GM23338 (cell line): ENCODE measurements around the gene MAGOH. TPM values are rescaled to one million over a fixed set of nuclear protein-coding genes. Genes with fewer than 3 reads are reported as not detected.

ENCODE experiments used
- ATAC-seq: fragments of 200-7000 bp; cut with Tn5 transposase; 3 replicates; pipeline ENCODE4 v1.9.1; 2020
- DNase-seq: peaks from one replicate; pipeline ENCODE4 v3.0.0-alpha.2; 2015; ENCODE audit warnings: low spot score
- H2AFZ ChIP-seq: fragments of 200-600 bp; sonication (generic); 2 replicates; pipeline ENCODE4 v1.8.0; 2016; ENCODE audit warnings: antibody characterized with exemption, mild to moderate bottlenecking, moderate library complexity
- H3F3A ChIP-seq: fragments of 200-600 bp; sonication (generic); replicated peaks from 2 replicates; pipeline ENCODE4 v1.8.0; 2017; ENCODE audit warnings: antibody characterized with exemption, mixed run types, low read depth
- H3K27ac ChIP-seq: fragments of 200-600 bp; sonication (generic); 2 replicates; pipeline ENCODE4 v1.6.1; 2016; ENCODE audit warnings: low read depth
- H3K27me3 ChIP-seq: fragments of 200-600 bp; sonication (generic); 2 replicates; pipeline ENCODE4 v1.8.0; 2016; ENCODE audit warnings: mild to moderate bottlenecking, mixed run types, moderate library complexity; ENCODE audit not compliant: insufficient read depth
- H3K36me3 ChIP-seq: fragments of 200-600 bp; sonication (generic); 2 replicates; pipeline ENCODE4 v1.8.0; 2016; ENCODE audit warnings: mild to moderate bottlenecking; ENCODE audit not compliant: insufficient read depth
- H3K4me1 ChIP-seq: fragments of 200-600 bp; sonication (generic); 2 replicates; pipeline ENCODE4 v1.8.0; 2016; ENCODE audit warnings: mild to moderate bottlenecking, moderate library complexity; ENCODE audit not compliant: insufficient read depth
- H3K4me2 ChIP-seq: fragments of 200-600 bp; sonication (generic); 2 replicates; pipeline ENCODE4 v1.7.1; 2017; ENCODE audit warnings: mixed run types
- H3K4me3 ChIP-seq: fragments of 200-600 bp; sonication (generic); 2 replicates; pipeline ENCODE4 v1.6.1; 2016; ENCODE audit warnings: mixed run types
- H3K79me2 ChIP-seq: fragments of 200-600 bp; sonication (generic); replicated peaks from 2 replicates; pipeline ENCODE4 v1.8.0; 2017; ENCODE audit warnings: mild to moderate bottlenecking; ENCODE audit not compliant: insufficient read depth
- H3K9me2 ChIP-seq: fragments of 200-600 bp; sonication (generic); 2 replicates; pipeline ENCODE4 v1.8.0; 2017; ENCODE audit not compliant: insufficient read depth
- H4K20me1 ChIP-seq: fragments of 200-600 bp; sonication (generic); replicated peaks from 2 replicates; pipeline ENCODE4 v1.8.0; 2017; ENCODE audit warnings: mild to moderate bottlenecking; ENCODE audit not compliant: insufficient read depth
- H3K27ac Mint-ChIP-seq: 2 replicates; pipeline ENCODE4 v1.8.0; 2020; ENCODE audit warnings: inconsistent platforms, mild to moderate bottlenecking, moderate library complexity, mixed read lengths
- H3K27me3 Mint-ChIP-seq: 3 replicates; pipeline ENCODE4 v1.8.0; 2022; ENCODE audit warnings: low read depth, mild to moderate bottlenecking, moderate library complexity, mixed read lengths, inconsistent platforms; ENCODE audit not compliant: insufficient read depth, poor library complexity
- H3K36me3 Mint-ChIP-seq: 3 replicates; pipeline ENCODE4 v1.8.0; 2021; ENCODE audit warnings: low read depth, mild to moderate bottlenecking, inconsistent platforms, moderate library complexity, mixed read lengths
- H3K4me1 Mint-ChIP-seq: 3 replicates; pipeline ENCODE4 v1.8.0; 2020; ENCODE audit warnings: mild to moderate bottlenecking, inconsistent platforms, mixed read lengths
- H3K4me3 Mint-ChIP-seq: 3 replicates; pipeline ENCODE4 v1.8.0; 2021; ENCODE audit warnings: moderate library complexity, mild to moderate bottlenecking, inconsistent platforms, mixed read lengths
- H3K9me3 Mint-ChIP-seq: 3 replicates; pipeline ENCODE4 v1.8.0; 2020; ENCODE audit warnings: moderate library complexity, mild to moderate bottlenecking, inconsistent platforms, mixed read lengths
- CREB1 ChIP-seq: fragments of 250-450 bp; sonication (Bioruptor Pico); IDR thresholded peaks from 2 replicates; pipeline ENCODE4 v1.5.0; 2020; ENCODE audit warnings: low read depth, mild to moderate bottlenecking, moderate library complexity
- CTCF ChIP-seq, 2 experiments: fragments of 200-600 bp in 1 of 2; sonication (generic) in 1 of 2; conservative IDR thresholded peaks; 2 replicates each; pipeline versions ENCODE4 v1.5.1 to v1.6.1; 2016 to 2017; ENCODE audit warnings: antibody characterized with exemption in 2 of 2, low read depth in 2 of 2, mild to moderate bottlenecking in 2 of 2, moderate library complexity in 1 of 2
- EZH2 ChIP-seq: fragments of 200-600 bp; sonication (generic); IDR thresholded peaks from one replicate; pipeline ENCODE4 v1.8.0; 2017; ENCODE audit warnings: antibody characterized with exemption, mild to moderate bottlenecking, low read depth; ENCODE audit not compliant: unreplicated experiment
- EZH2phosphoT487 ChIP-seq: fragments of 200-600 bp; sonication (generic); IDR thresholded peaks from one replicate; pipeline ENCODE4 v1.8.1; 2018; ENCODE audit warnings: antibody characterized with exemption; ENCODE audit not compliant: unreplicated experiment
- JUNB ChIP-seq: IDR thresholded peaks from one replicate; pipeline ENCODE4 v1.6.1; 2016; ENCODE audit warnings: antibody characterized with exemption; ENCODE audit not compliant: unreplicated experiment
- NANOG ChIP-seq: IDR thresholded peaks from 2 replicates; pipeline ENCODE4 v1.6.1; 2016; ENCODE audit warnings: antibody characterized with exemption, borderline replicate concordance
- POLR2AphosphoS5 ChIP-seq: IDR thresholded peaks from 2 replicates; pipeline ENCODE4 v1.6.1; 2016; ENCODE audit warnings: antibody characterized with exemption, low read depth
- REST ChIP-seq: IDR thresholded peaks from one replicate; pipeline ENCODE4 v1.6.1; 2018; ENCODE audit warnings: antibody characterized with exemption; ENCODE audit not compliant: unreplicated experiment
- STAT1 ChIP-seq: IDR thresholded peaks from one replicate; pipeline ENCODE4 v1.6.1; 2016; ENCODE audit warnings: antibody characterized with exemption; ENCODE audit not compliant: unreplicated experiment
- ZNF114 ChIP-seq: fragments of 250-450 bp; sonication (Bioruptor Pico); IDR thresholded peaks from 2 replicates; pipeline ENCODE4 v1.5.0; 2020; ENCODE audit warnings: mild to moderate bottlenecking, moderate library complexity
- ZNF331 ChIP-seq: fragments of 250-450 bp; sonication (Bioruptor Pico); IDR thresholded peaks from 2 replicates; pipeline ENCODE4 v1.5.0; 2020; ENCODE audit warnings: low read depth, mild to moderate bottlenecking, moderate library complexity
- polyA plus RNA-seq: library from polyadenylated mRNA; unstranded; fragments of >200 nt; fragmentation: Nextera tagmentation; extraction: Ambion mirVana; gene quantifications from 2 replicates; pipeline ENCODE4 v1.2.1, GENCODE V29; 2016
- total RNA-seq: library from RNA; depleted of rRNA; stranded (reverse); fragments of >200 nt; shearing (Covaris generic); gene quantifications from 2 replicates; pipeline ENCODE4 v1.2.3, GENCODE V29; 2014
- TF ChIP-seq, protein P1 (sequence below): IDR thresholded peaks from 2 replicates; pipeline ENCODE4 v1.6.1; 2016; ENCODE audit warnings: antibody characterized with exemption

The MAGOH gene
- total and polyA plus RNA-seq, 2 experiments from 2014 or later = 79.3 to 185 TPM

DNA sequence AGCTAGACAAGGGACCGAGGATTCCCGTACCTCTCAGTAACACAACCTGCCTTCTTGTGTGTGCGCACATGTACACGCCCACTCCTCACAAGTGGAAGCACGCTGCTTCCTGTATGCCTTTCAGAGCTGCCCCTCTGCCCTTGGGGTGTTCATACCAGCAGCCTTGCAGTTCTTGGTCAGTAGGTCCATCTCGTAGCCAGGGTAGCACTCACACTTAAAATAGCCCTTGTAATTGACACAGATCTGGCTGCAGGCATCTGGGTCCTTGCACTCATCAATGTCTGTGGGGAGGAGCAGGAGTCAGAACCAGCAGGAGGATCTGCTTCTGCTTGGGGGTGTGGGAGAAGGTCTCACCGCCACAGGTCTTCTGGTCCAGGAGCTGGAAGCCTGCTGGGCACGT lies 32.6 kb upstream of the MAGOH start (continued):
- TF ChIP-seq NANOG (no peak), STAT1 (no peak), POLR2AphosphoS5 (no peak), ZNF331 (CRISPR knock-in tag) (no peak), ZNF114 (CRISPR knock-in tag) (no peak), CTCF (conservative IDR thresholded peaks at IDR 0.05; ENCODE audit: low read depth in 2 of 2) (no peak)

GRCh38 chr1:53270107-53270506 lies 31.8 kb upstream of the MAGOH start:
- no peak for ATAC-seq
- no peaks in the 10 kb centered on the region for H3K79me2 ChIP-seq
- H3K9me2 ChIP-seq = no peaks in the 10 kb centered on the region
- no peaks in the 10 kb centered on the region for H3K9me3 Mint-ChIP-seq
- no peak for DNase-seq
- H3K36me3 Mint-ChIP-seq = peaks cover 90% of the 10 kb centered on the region
- H3K4me1 Mint-ChIP-seq = no peaks in the 10 kb centered on the region; the same call in 2 of the 3 replicates
- no peak overlapping the region for H3K4me3 ChIP-seq
- no peaks in the 10 kb centered on the region for H3K27me3 ChIP-seq
- no peak overlapping the region for H3K4me3 Mint-ChIP-seq
- H3K27me3 Mint-ChIP-seq = peaks cover 4% of the 10 kb centered on the region
- no peak overlapping the region for H3K27ac ChIP-seq
- H2AFZ ChIP-seq = no peak overlapping the region
- H3K27ac Mint-ChIP-seq = no peak overlapping the region
- H3K36me3 ChIP-seq = peaks cover 23% of the 10 kb centered on the region
- H3K4me1 ChIP-seq = no peaks in the 10 kb centered on the region
- H3F3A ChIP-seq = no peaks in the 10 kb centered on the region
- H4K20me1 ChIP-seq = peaks cover 5% of the 10 kb centered on the region; the same call in 1 of the 2 replicates
- H3K4me2 ChIP-seq = no peak overlapping the region
- no peak for TF ChIP-seq REST
- TF ChIP-seq JUNB = no peak
- TF ChIP-seq, protein P1, sequence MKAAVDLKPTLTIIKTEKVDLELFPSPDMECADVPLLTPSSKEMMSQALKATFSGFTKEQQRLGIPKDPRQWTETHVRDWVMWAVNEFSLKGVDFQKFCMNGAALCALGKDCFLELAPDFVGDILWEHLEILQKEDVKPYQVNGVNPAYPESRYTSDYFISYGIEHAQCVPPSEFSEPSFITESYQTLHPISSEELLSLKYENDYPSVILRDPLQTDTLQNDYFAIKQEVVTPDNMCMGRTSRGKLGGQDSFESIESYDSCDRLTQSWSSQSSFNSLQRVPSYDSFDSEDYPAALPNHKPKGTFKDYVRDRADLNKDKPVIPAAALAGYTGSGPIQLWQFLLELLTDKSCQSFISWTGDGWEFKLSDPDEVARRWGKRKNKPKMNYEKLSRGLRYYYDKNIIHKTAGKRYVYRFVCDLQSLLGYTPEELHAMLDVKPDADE = no peak
- no peak for TF ChIP-seq CTCF (conservative IDR thresholded peaks at IDR 0.05; ENCODE audit: low read depth in 2 of 2)
- no peak for TF ChIP-seq NANOG
- no peak for TF ChIP-seq STAT1
- TF ChIP-seq POLR2AphosphoS5 = no peak
- TF ChIP-seq EZH2 = no peak
- no peak for TF ChIP-seq CREB1 (CRISPR knock-in tag)
- TF ChIP-seq EZH2phosphoT487 = no peak
- no peak for TF ChIP-seq ZNF114 (CRISPR knock-in tag)
- TF ChIP-seq ZNF331 (CRISPR knock-in tag) = no peak
